LNCAP (cell line): ENCODE results near the gene MED25.

Experiments
- TF ChIP-seq, protein P1 (sequence below): fragments of 450-650 bp; IDR thresholded peaks from 2 replicates; pipeline ENCODE4 v1.5.1; 2017; ENCODE audit warnings: mild to moderate bottlenecking

The MED25 gene

DNA sequence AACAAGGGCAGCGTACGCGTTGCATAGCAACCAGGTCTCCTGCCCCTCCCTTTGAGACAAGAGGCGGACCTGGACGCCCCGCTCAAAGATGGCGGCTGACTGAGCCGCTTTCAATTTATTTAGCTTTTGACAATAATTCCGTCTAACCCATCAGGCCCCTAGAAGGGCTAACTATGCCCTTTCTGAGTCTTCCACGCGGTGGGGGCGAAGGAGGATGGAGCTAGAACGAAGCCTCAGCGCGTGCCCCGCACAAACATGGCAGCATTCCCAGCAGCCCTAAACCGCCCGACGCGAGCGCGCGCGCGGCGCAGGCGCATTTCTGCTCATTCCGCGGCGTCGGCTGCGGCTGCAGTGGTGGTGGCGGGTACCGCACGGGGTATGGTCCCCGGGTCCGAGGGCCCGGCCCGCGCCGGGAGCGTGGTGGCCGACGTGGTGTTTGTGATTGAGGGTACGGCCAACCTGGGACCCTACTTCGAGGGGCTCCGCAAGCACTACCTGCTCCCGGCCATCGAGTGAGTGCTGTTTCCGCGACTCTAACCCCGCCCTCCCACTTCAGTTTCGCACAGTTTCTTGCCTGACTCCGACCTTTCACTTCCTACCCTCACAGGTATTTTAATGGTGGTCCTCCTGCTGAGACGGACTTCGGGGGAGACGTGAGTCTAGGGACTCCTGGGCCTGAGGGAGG, at the start of gene MED25:
Gene MED25 (plus strand): TSS at position 326 of the 685 bp plus-strand sequence. CDS start 53 bp downstream, at position 379.
- TF ChIP-seq, protein P1, sequence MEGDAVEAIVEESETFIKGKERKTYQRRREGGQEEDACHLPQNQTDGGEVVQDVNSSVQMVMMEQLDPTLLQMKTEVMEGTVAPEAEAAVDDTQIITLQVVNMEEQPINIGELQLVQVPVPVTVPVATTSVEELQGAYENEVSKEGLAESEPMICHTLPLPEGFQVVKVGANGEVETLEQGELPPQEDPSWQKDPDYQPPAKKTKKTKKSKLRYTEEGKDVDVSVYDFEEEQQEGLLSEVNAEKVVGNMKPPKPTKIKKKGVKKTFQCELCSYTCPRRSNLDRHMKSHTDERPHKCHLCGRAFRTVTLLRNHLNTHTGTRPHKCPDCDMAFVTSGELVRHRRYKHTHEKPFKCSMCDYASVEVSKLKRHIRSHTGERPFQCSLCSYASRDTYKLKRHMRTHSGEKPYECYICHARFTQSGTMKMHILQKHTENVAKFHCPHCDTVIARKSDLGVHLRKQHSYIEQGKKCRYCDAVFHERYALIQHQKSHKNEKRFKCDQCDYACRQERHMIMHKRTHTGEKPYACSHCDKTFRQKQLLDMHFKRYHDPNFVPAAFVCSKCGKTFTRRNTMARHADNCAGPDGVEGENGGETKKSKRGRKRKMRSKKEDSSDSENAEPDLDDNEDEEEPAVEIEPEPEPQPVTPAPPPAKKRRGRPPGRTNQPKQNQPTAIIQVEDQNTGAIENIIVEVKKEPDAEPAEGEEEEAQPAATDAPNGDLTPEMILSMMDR: no peak

DNA sequence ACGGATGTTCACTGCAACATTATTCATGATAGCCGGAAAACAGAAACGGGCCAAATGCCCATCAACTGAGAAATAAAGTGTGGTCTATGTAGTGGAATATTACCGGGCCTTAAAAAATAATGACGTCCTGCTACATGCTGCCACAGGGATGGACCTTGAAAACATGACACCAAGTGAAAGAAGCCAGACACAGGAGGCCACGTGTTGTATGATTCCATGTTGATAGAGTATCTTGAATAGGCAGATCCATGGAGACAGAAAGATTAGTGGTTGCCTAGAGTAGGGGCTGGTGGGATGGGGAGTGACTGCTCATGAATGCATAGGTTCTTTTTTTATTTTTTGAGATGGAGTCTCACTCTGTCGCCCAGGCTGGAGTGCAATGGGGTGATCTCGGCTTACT, 47.6 kb upstream of the MED25 start:
- TF ChIP-seq, protein P1: no peak

DNA sequence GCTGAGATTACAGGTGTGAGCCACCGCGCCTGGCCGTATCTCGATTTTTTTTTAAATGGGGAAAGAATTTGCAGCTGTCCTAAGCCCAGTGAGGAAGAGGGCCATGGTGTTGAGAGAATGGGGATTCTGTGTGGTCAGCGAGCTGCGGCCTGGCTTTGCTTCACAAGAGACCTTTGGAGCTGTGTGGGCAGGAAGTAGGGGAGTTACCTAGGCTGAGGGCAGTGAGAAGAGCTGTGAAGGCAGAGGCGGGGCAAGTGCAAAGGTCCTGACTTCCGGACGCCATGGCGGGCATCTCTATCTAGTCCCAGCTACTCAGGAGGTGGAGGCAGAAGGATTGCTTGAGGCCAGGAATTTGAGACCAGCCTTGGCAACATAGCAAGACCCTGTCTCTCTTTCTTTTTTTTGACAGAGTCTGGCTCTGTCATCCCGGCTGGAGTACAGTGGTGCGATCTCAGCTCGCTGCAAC, 46.4 kb upstream of the MED25 start:
- TF ChIP-seq, protein P1: no peak

DNA sequence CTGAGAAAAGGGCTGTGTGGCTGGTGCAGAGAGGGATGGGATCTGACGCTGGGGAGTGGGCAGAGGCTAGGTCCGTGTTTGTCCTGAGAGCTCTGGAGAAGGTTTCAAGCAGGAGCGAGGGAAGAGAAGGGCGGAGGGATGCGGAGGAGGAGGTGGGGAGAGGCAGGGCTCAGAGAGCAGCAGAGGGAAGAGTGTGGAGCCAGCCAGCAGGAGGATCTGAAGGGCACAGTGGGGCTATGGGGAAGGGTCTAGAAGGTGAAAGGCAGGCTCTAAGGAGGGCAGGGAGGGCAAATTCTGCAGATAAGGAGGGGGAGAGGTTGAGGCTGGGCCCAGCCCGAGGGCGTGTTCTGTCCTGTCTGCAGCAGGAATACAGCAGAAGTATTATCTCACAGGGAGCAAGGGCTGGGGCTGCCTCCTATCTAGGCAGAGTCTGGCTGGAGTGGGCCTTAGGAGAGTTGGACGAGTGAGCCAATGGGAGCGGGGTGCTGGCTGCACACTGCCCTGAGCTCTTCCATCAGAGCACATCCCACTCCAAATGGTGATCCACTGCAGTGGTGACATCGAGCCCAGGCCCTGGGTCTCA, 45.1 kb upstream of the MED25 start:
- TF ChIP-seq, protein P1: no peak

DNA sequence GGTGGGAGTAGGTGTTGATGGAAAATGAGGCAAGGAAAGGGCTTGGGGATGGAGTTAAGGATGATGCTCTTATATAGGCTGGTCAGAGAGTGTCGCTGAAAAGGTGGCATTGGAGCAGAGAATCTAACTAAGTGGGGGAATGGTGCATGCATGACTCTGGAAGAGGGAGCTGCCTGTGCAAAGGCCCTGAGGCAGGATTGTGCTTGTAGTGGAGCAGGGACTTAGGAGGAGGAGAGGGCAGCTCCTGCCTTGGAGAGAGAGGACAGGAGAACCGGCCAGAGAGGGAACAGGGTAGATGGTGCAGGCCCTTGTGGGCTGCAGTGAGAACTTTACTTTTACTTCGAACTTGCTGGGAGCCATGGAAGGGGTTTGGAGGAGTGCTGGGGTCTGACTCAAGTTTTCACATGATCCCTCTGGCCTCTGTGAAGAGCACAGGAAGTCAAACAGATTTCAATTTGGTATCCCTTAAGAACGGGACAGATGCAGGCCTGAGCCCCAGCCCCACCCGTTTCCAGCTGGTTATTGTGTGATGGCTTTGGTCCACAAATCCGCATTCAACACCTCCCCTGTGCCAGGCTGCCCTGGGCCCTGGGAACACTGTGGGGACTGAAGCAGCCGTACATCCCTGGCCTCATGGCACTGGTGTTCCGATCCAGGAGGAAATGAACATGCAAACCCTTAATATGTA, 44.3 kb upstream of the MED25 start:
- TF ChIP-seq, protein P1: no peak

DNA sequence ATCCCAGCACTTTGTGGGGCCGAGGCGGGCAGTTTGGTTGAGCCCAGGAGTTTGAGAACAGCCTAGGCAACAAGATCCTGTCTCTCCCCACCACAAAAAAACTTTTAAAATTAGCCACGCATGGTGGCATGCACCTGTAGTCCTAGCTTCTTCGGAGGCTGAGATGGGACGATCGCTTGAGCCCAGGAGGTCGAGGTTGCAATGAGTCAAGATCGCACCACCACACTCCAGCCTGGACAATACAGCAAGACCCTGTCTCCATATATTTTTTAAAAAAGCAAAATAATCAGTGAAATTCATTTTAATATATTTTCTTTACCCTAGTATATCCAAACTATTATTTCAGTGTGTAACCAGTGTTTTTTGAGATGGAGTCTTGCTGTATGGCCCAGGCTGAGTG, 43.1 kb upstream of the MED25 start:
- TF ChIP-seq, protein P1: no peak

DNA sequence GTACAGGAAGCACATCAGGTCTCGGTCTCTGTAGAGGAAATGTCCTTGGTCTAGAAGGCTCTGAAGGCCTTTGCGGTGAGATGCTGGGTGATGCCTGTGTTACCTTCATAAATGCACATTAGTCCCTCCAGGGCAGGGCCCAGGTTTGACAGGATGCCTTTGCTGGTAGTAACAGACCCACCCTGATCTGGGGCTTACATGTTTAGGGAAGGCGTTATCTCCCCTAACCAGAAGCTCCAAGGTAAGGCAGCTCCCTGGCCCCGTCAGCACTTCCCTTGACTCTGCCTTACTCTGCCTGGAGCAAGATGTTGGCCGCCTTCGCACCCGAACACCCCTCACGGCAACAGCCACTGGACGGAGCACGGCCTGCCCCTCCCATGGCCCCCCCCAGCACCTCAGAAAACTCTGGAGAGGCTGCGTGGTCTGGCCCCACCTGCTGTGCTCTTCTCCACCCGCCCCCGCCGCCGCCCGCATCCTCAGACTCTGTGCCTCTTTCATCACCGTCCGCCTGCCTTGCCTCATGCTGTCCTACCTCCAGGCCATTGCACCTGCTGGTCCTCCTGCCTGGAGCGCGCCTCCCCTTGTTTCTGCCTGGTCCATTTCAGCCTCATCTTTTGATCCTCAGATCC, 42.2 kb upstream of the MED25 start:
- TF ChIP-seq, protein P1: no peak
